Measurements from ENCODE around the gene UBA6.
"Not testable (repeated sequence)": the region's sequence is repeated elsewhere in the genome, so short reads cannot be mapped to it uniquely, and the experiment has no call there.

UBA6 gene

DNA sequence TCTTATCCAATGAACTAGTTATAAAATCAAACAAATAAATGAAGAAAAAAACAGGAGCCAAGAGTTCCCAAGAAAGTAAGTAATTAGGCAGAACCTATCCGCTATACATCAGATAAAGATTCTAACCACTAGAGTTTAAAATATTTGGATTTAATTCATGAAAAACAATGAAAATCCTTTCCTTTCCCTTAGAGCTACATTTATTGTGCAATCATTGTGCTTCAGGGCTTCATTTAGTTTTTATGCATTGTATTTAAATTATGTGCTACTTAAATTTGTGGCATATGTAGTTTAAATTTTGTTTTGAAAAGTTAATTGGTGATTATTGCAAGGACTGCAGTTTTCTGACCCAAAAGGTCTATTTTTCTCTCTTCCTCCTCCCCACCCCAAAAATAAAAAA, 35.3 kb upstream of the UBA6 start:
- no peak for DNase-seq (ENCODE audit: low read depth)
- H3K4me3 ChIP-seq (replicated peaks; ENCODE audit: low read depth, low read length): no peak overlapping the region
- TF ChIP-seq, protein P1, sequence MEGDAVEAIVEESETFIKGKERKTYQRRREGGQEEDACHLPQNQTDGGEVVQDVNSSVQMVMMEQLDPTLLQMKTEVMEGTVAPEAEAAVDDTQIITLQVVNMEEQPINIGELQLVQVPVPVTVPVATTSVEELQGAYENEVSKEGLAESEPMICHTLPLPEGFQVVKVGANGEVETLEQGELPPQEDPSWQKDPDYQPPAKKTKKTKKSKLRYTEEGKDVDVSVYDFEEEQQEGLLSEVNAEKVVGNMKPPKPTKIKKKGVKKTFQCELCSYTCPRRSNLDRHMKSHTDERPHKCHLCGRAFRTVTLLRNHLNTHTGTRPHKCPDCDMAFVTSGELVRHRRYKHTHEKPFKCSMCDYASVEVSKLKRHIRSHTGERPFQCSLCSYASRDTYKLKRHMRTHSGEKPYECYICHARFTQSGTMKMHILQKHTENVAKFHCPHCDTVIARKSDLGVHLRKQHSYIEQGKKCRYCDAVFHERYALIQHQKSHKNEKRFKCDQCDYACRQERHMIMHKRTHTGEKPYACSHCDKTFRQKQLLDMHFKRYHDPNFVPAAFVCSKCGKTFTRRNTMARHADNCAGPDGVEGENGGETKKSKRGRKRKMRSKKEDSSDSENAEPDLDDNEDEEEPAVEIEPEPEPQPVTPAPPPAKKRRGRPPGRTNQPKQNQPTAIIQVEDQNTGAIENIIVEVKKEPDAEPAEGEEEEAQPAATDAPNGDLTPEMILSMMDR (IDR thresholded peaks at IDR 0.05; ENCODE audit: low read length, missing control alignments): no peak

DNA sequence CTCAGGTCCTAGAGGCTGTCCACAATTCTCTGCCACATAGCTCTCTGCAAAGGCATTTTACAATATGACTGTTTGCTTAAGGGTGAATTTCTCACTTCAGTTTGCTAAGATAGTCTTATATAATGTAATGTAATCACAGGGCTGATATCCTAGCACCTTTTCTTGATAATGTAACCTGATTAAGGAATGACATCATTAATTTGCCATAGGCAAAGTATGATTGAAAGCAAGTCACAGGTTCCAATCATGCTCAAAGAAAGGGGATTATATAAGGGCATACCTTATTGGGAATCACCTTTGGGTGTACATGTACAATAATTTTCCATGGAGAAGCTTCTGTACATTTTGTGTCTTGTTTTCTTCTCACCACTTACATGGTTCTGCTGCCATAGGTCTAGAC, 34.4 kb upstream of the UBA6 start:
- TF ChIP-seq, protein P1 (IDR thresholded peaks at IDR 0.05; ENCODE audit: low read length, missing control alignments): no peak
- no peak for DNase-seq (ENCODE audit: low read depth)

DNA sequence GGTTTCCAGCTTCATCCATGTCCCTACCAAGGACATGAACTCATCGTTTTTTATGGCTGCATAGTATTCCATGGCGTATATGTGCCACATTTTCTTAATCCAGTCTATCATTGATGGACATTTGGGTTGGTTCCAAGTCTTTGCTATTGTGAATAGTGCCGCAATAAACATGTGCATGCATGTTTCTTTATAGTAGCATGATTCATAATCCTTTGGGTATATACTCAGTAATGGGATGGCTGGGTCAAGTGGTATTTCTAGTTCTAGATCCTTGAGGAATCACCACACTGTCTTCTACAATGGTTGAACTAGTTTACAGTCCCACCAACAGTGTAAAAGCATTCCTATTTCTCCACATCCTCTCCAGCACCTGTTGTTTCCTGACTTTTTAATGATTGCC, 29.6 kb upstream of the UBA6 start:
- H3K4me3 ChIP-seq (replicated peaks; ENCODE audit: low read depth, low read length); DNase-seq (ENCODE audit: low read depth): not testable (repeated sequence)

More for the DNA sequence above, 34.4 kb upstream of the UBA6 start:
- no peak overlapping the region for H3K4me3 ChIP-seq (replicated peaks; ENCODE audit: low read depth, low read length)

DNA sequence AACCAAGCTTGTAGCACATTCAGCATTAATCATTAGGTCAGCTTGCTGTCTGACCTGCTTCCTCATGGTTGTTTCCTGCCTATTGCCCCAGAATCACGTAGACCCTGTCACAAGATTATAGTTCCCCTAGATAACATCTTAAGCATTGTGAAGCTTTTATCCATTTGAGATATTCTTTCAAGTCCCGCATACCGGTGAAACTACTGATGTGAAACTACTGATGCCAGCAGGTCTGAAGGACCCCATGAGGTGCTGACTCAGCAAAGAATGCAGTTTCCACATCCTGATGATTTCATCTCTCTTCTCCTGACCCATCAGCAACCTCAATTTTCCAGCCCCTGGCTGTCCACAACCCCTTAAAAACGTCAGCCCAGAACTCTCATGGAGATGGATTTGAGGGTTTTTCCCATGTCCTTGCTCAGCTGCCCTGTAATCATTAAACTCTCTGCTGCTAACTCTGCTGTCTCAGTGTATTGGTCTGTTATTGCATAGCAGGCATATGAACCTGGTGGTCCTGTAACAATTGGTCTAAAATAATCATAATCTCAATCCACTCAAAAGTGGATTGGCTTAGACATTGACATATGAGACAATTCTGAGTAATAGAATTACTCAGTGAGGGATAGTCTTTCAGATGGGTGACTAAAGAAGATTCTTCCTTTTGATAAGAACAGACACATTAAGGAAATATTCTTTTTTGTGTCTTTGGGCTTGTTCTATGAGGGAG, 26.3 kb upstream of the UBA6 start:
- DNase-seq (ENCODE audit: low read depth): peak; percentile 80
- no peak overlapping the region for H3K4me3 ChIP-seq (replicated peaks; ENCODE audit: low read depth, low read length)
- TF ChIP-seq, protein P1 (IDR thresholded peaks at IDR 0.05; ENCODE audit: low read length, missing control alignments): no peak

DNA sequence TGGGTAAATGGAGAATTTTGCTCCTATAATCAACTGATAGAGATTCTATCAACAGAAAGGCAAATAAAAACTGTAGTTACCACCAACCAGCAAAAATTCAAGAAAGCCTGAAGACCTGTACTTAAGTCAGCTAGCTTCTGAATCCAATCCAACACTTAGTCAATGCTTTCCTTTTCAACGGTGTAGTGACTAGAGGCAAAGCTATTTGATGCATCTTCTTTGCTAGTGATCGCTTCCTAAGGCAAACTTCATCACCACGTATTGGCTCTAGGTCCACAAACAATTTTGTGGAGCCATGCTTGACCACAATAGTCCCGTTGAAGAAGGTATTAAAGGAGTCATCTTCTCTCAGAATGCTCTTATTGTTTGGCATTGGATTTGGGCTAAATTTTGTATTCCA, 25.0 kb upstream of the UBA6 start:
- peak; percentile 33 for DNase-seq (ENCODE audit: low read depth)
- TF ChIP-seq, protein P1 (IDR thresholded peaks at IDR 0.05; ENCODE audit: low read length, missing control alignments): no peak
- H3K4me3 ChIP-seq (replicated peaks; ENCODE audit: low read depth, low read length): no peak overlapping the region

DNA sequence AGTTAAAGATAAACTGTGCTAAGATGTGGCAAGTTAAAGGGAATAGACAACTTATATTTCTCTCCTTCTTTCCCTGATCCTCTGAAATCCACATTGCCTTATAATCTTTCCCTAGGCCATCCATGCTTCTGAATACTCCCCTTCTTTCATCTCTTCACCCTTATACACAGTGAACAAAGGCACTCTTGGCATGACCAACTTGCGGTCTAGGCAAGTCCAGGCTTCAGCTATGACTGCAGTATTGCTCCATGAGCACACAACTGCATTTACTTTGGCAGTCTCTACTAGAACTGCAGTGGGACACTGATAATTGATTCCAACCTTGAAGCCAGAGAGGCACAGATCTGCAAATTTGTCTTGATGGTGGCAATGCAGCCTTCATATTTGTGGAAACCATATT, 24.2 kb upstream of the UBA6 start:
- TF ChIP-seq, protein P1 (IDR thresholded peaks at IDR 0.05; ENCODE audit: low read length, missing control alignments): no peak
- no peak overlapping the region for H3K4me3 ChIP-seq (replicated peaks; ENCODE audit: low read depth, low read length)
- DNase-seq (ENCODE audit: low read depth): peak; percentile 7

DNA sequence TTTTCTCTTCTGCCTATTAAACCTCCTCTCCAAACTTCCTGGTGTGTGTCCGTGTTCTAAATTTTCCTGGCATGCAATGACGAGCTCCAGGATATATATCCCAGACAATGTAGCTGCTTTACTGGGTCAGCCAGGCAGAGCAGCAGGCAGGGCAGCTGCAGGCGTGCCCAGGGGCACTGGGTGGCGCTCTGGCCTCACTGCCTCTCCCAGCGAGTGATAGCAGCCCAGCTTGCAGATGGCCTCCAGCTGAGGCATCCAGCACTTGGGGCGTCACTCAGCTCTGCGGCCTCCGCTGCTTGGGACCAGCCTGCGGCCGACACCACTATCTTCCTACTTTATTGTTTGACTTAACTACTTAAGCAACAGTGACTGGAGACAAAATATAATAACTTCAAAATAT, 23.0 kb upstream of the UBA6 start:
- no peak overlapping the region for H3K4me3 ChIP-seq (replicated peaks; ENCODE audit: low read depth, low read length)
- DNase-seq (ENCODE audit: low read depth): no peak
- TF ChIP-seq, protein P1 (IDR thresholded peaks at IDR 0.05; ENCODE audit: low read length, missing control alignments): no peak
